ENCODE results near the gene GLRX3. TPM values are rescaled to one million over a fixed set of nuclear protein-coding genes. Genes with fewer than 3 reads are reported as not detected.

GLRX3 gene
- total RNA-seq, 1 experiment from 2014 or later, result 98.1 TPM

- DNase-seq (no peak), ATAC-seq (no peak)
- CTCF ChIA-PET, result no interaction called here
- TF ChIP-seq CTCF (conservative IDR thresholded peaks at IDR 0.05; ENCODE audit: low read depth, low read length) (no peak), EZH2phosphoT487 (IDR thresholded peaks at IDR 0.05; ENCODE audit: borderline replicate concordance, low read length) (no peak), EZH2 (IDR thresholded peaks at IDR 0.05; ENCODE audit: low read length, unreplicated experiment) (no peak)
- peaks cover 17% of the 10 kb centered on the region for H3K36me3 ChIP-seq (ENCODE audit: low read depth, low read length)
- no peaks in the 10 kb centered on the region for H3K79me2 ChIP-seq (ENCODE audit: low read length)
- no TSS peak for BruUV-seq (replicated peaks)
- H2AFZ ChIP-seq (ENCODE audit: low read length), result no peak overlapping the region
- intact Hi-C loops (cut with micrococcal nuclease), result no loop called here
- H4K20me1 ChIP-seq (ENCODE audit: low read length), result no peaks in the 10 kb centered on the region
- H3K4me3 ChIP-seq (ENCODE audit: low read length), result no peak overlapping the region
- no peak overlapping the region for H3K4me2 ChIP-seq (ENCODE audit: low read length)
- no peaks in the 10 kb centered on the region for H3F3A ChIP-seq (ENCODE audit: low read length, unreplicated experiment)
- no peaks in the 10 kb centered on the region for H3K4me1 ChIP-seq (ENCODE audit: insufficient read depth, low read length)
- POLR2A ChIA-PET (ENCODE audit: unreplicated experiment), result no interaction called here
- no peaks in the 10 kb centered on the region for H3K27me3 ChIP-seq (ENCODE audit: low read length)
- H3K9ac ChIP-seq (ENCODE audit: low read length), result no peak overlapping the region
- no peaks in the 10 kb centered on the region for H3K9me3 ChIP-seq (ENCODE audit: low read length)
- no peak overlapping the region for H3K27ac ChIP-seq (ENCODE audit: low read length)
- no peaks in the 10 kb centered on the region for H3K9me2 ChIP-seq (replicated peaks; ENCODE audit: low read length)
Observed at GRCh38 chr10:130175074-130175473, 38.9 kb downstream of the GLRX3 start.

- Histone ChIP-seq H3K9ac (ENCODE audit: low read length) (no peak overlapping the region), H3F3A (ENCODE audit: low read length, unreplicated experiment) (no peaks in the 10 kb centered on the region), H3K4me2 (ENCODE audit: low read length) (no peak overlapping the region), H3K27me3 (ENCODE audit: low read length) (no peaks in the 10 kb centered on the region), H3K36me3 (ENCODE audit: low read depth, low read length) (peaks cover 31% of the 10 kb centered on the region), H3K27ac (ENCODE audit: low read length) (no peak overlapping the region), H3K9me3 (ENCODE audit: low read length) (no peaks in the 10 kb centered on the region), H3K9me2 (replicated peaks; ENCODE audit: low read length) (no peaks in the 10 kb centered on the region), H2AFZ (ENCODE audit: low read length) (no peak overlapping the region), H4K20me1 (ENCODE audit: low read length) (no peaks in the 10 kb centered on the region), H3K4me1 (ENCODE audit: insufficient read depth, low read length) (no peaks in the 10 kb centered on the region), H3K4me3 (ENCODE audit: low read length) (no peak overlapping the region), H3K79me2 (ENCODE audit: low read length) (no peaks in the 10 kb centered on the region)
- DNase-seq, result no peak
- intact Hi-C loops (cut with micrococcal nuclease), result no loop called here
- CTCF ChIA-PET, result no interaction called here
- TF ChIP-seq EZH2 (IDR thresholded peaks at IDR 0.05; ENCODE audit: low read length, unreplicated experiment), result no peak
- no TSS peak for BruUV-seq (replicated peaks)
- no peak for ATAC-seq
- POLR2A ChIA-PET (ENCODE audit: unreplicated experiment), result no interaction called here
Observed at GRCh38 chr10:130177250-130177649, 41.1 kb downstream of the GLRX3 start.

- Histone ChIP-seq H3K9me3 (ENCODE audit: low read length) (no peaks in the 10 kb centered on the region), H4K20me1 (ENCODE audit: low read length) (no peaks in the 10 kb centered on the region), H3K27me3 (ENCODE audit: low read length) (no peaks in the 10 kb centered on the region), H3K9me2 (replicated peaks; ENCODE audit: low read length) (no peaks in the 10 kb centered on the region), H3K4me1 (ENCODE audit: insufficient read depth, low read length) (no peaks in the 10 kb centered on the region), H3K4me2 (ENCODE audit: low read length) (no peak overlapping the region), H3F3A (ENCODE audit: low read length, unreplicated experiment) (no peaks in the 10 kb centered on the region), H3K9ac (ENCODE audit: low read length) (no peak overlapping the region), H3K27ac (ENCODE audit: low read length) (no peak overlapping the region), H2AFZ (ENCODE audit: low read length) (no peak overlapping the region), H3K4me3 (ENCODE audit: low read length) (no peak overlapping the region), H3K36me3 (ENCODE audit: low read depth, low read length) (peaks cover 30% of the 10 kb centered on the region), H3K79me2 (ENCODE audit: low read length) (no peaks in the 10 kb centered on the region)
- ChIA-PET POLR2A (ENCODE audit: unreplicated experiment) (interaction anchor here (0.5 kb wide), 1 partner anchor 70 kb away, joined by 3 read pairs; no protein-coding TSS in a partner anchor), CTCF (no interaction called here)
- no peak; the same call in 1 of the 2 replicates for ATAC-seq
- peak; percentile 51 for DNase-seq
- intact Hi-C loops (cut with micrococcal nuclease), result no loop called here
- TF ChIP-seq CTCF (conservative IDR thresholded peaks at IDR 0.05; ENCODE audit: low read depth, low read length) (peak; percentile 55), EZH2phosphoT487 (IDR thresholded peaks at IDR 0.05; ENCODE audit: borderline replicate concordance, low read length) (no peak)
- no TSS peak for BruUV-seq (replicated peaks)
Observed at GRCh38 chr10:130179640-130180039, 43.4 kb downstream of the GLRX3 start.

Measured in PC-3 (cell line).